SJCRH30 (cell line): ENCODE data around the gene RARRES1. TPM values are rescaled to one million over a fixed set of nuclear protein-coding genes. Genes with fewer than 3 reads are reported as not detected.

Source experiments
- DNase-seq, 2 experiments: peaks; one replicate each; pipeline ENCODE4 v3.0.0-alpha.2; 2015 to 2020
- H3K27ac ChIP-seq: fragments of 250-450 bp; sonication (Bioruptor Pico); 2 replicates; pipeline ENCODE4 v1.5.1; 2020; ENCODE audit warnings: mild to moderate bottlenecking, moderate library complexity
- H3K27me3 ChIP-seq: fragments of 250-450 bp; sonication (Bioruptor Pico); 2 replicates; pipeline ENCODE4 v1.5.1; 2020; ENCODE audit warnings: mild to moderate bottlenecking, moderate library complexity
- H3K36me3 ChIP-seq: fragments of 250-450 bp; sonication (Bioruptor Pico); 2 replicates; pipeline ENCODE4 v1.5.1; 2020; ENCODE audit warnings: mild to moderate bottlenecking, moderate library complexity
- H3K4me1 ChIP-seq: fragments of 250-450 bp; sonication (Bioruptor Pico); 2 replicates; pipeline ENCODE4 v1.5.1; 2020; ENCODE audit warnings: mild to moderate bottlenecking, moderate library complexity
- H3K4me3 ChIP-seq: fragments of 250-450 bp; sonication (Bioruptor Pico); 2 replicates; pipeline ENCODE4 v1.5.1; 2020; ENCODE audit warnings: mild to moderate bottlenecking, moderate library complexity
- H3K9me3 ChIP-seq: fragments of 250-450 bp; sonication (Bioruptor Pico); replicated peaks from 2 replicates; pipeline ENCODE4 v1.5.1; 2020; ENCODE audit warnings: mild to moderate bottlenecking, moderate library complexity
- total RNA-seq: library from RNA; depleted of rRNA; stranded (reverse); fragments of >200 nt; shearing (Covaris generic); gene quantifications from 2 replicates; pipeline ENCODE4 v1.2.3, GENCODE V29; 2014; rRNA removed

Gene RARRES1
- total RNA-seq, result not detected in 2 replicates

- no peak for DNase-seq
- H3K4me1 ChIP-seq, result no peaks in the 10 kb centered on the region
These were observed at the start of gene RARRES1 for GRCh38 chr3:158731938-158732855. TSS of gene RARRES1 (minus strand) at chr3:158732457. CDS start at chr3:158732415, 42 bp downstream.

GRCh38 chr3:158781849-158782248 lies 49.6 kb upstream of the RARRES1 start:
- Histone ChIP-seq H3K4me1 (no peaks in the 10 kb centered on the region), H3K9me3 (no peaks in the 10 kb centered on the region), H3K36me3 (no peaks in the 10 kb centered on the region), H3K27me3 (no peaks in the 10 kb centered on the region), H3K4me3 (no peak overlapping the region), H3K27ac (no peak overlapping the region)
- DNase-seq, result no peak

More at GRCh38 chr3:158731938-158732855, at the start of gene RARRES1:
- H3K9me3 ChIP-seq, result no peaks in the 10 kb centered on the region
- H3K27me3 ChIP-seq, result no peaks in the 10 kb centered on the region
- no peak within 1 kb of the TSS for H3K4me3 ChIP-seq
- H3K36me3 ChIP-seq, result no peaks in the 10 kb centered on the region
- no peak within 1 kb of the TSS for H3K27ac ChIP-seq

- H3K9me3 ChIP-seq, result no peaks in the 10 kb centered on the region
- no peaks in the 10 kb centered on the region for H3K27me3 ChIP-seq
- H3K4me1 ChIP-seq, result no peaks in the 10 kb centered on the region
- no peak for DNase-seq
- no peaks in the 10 kb centered on the region for H3K36me3 ChIP-seq
- H3K4me3 ChIP-seq, result no peak overlapping the region
- no peak overlapping the region for H3K27ac ChIP-seq
These were observed 48.9 kb upstream of the RARRES1 start for GRCh38 chr3:158781191-158781590.

GRCh38 chr3:158780766-158781165 lies 48.5 kb upstream of the RARRES1 start:
- DNase-seq, result no peak
- no peak overlapping the region for H3K4me3 ChIP-seq
- H3K9me3 ChIP-seq, result no peaks in the 10 kb centered on the region
- no peaks in the 10 kb centered on the region for H3K27me3 ChIP-seq
- H3K4me1 ChIP-seq, result no peaks in the 10 kb centered on the region
- H3K27ac ChIP-seq, result no peak overlapping the region
- no peaks in the 10 kb centered on the region for H3K36me3 ChIP-seq

GRCh38 chr3:158777161-158777873 lies 45.1 kb upstream of the RARRES1 start:
- Histone ChIP-seq H3K36me3 (no peaks in the 10 kb centered on the region), H3K27me3 (no peaks in the 10 kb centered on the region), H3K9me3 (no peaks in the 10 kb centered on the region), H3K4me3 (no peak overlapping the region), H3K27ac (no peak overlapping the region), H3K4me1 (no peaks in the 10 kb centered on the region)
- DNase-seq, result no peak

- DNase-seq, result no peak
- Histone ChIP-seq H3K27me3 (no peaks in the 10 kb centered on the region), H3K36me3 (no peaks in the 10 kb centered on the region), H3K9me3 (no peaks in the 10 kb centered on the region), H3K27ac (no peak overlapping the region), H3K4me3 (no peak overlapping the region), H3K4me1 (no peaks in the 10 kb centered on the region)
These were observed 44.3 kb upstream of the RARRES1 start for GRCh38 chr3:158776531-158776930.

- no peaks in the 10 kb centered on the region for H3K27me3 ChIP-seq
- no peak for DNase-seq
- H3K27ac ChIP-seq, result no peak overlapping the region
- no peak overlapping the region for H3K4me3 ChIP-seq
- H3K4me1 ChIP-seq, result peaks cover 2% of the 10 kb centered on the region
- no peaks in the 10 kb centered on the region for H3K9me3 ChIP-seq
- no peaks in the 10 kb centered on the region for H3K36me3 ChIP-seq
These were observed 43.5 kb upstream of the RARRES1 start for GRCh38 chr3:158775426-158776410.

- no peaks in the 10 kb centered on the region for H3K36me3 ChIP-seq
- H3K9me3 ChIP-seq, result no peaks in the 10 kb centered on the region
- no peak for DNase-seq
- no peak overlapping the region for H3K27ac ChIP-seq
- H3K4me1 ChIP-seq, result peaks cover 9% of the 10 kb centered on the region
- no peak overlapping the region for H3K4me3 ChIP-seq
- H3K27me3 ChIP-seq, result no peaks in the 10 kb centered on the region
These were observed 42.7 kb upstream of the RARRES1 start for GRCh38 chr3:158774965-158775364.

- H3K27me3 ChIP-seq, result no peaks in the 10 kb centered on the region
- H3K27ac ChIP-seq, result no peak overlapping the region
- H3K36me3 ChIP-seq, result no peaks in the 10 kb centered on the region
- DNase-seq, result no peak
- no peak overlapping the region for H3K4me3 ChIP-seq
- no peaks in the 10 kb centered on the region for H3K9me3 ChIP-seq
- H3K4me1 ChIP-seq, result peaks cover 16% of the 10 kb centered on the region
These were observed 41.9 kb upstream of the RARRES1 start for GRCh38 chr3:158773845-158774830.

GRCh38 chr3:158773166-158773565 lies 40.9 kb upstream of the RARRES1 start:
- Histone ChIP-seq H3K4me1 (peaks cover 22% of the 10 kb centered on the region), H3K27me3 (no peaks in the 10 kb centered on the region), H3K4me3 (no peak overlapping the region), H3K9me3 (no peaks in the 10 kb centered on the region), H3K36me3 (no peaks in the 10 kb centered on the region), H3K27ac (no peak overlapping the region)
- DNase-seq, result no peak

- H3K9me3 ChIP-seq, result no peaks in the 10 kb centered on the region
- DNase-seq, result no peak
- no peaks in the 10 kb centered on the region for H3K27me3 ChIP-seq
- no peak overlapping the region for H3K27ac ChIP-seq
- no peak overlapping the region for H3K4me3 ChIP-seq
- peaks cover 26% of the 10 kb centered on the region for H3K4me1 ChIP-seq
- no peaks in the 10 kb centered on the region for H3K36me3 ChIP-seq
These were observed 39.7 kb upstream of the RARRES1 start for GRCh38 chr3:158771982-158772381.

- no peak for DNase-seq
- H3K4me1 ChIP-seq, result peaks cover 26% of the 10 kb centered on the region
- H3K4me3 ChIP-seq, result no peak overlapping the region
- H3K27me3 ChIP-seq, result no peaks in the 10 kb centered on the region
- no peaks in the 10 kb centered on the region for H3K9me3 ChIP-seq
- H3K36me3 ChIP-seq, result no peaks in the 10 kb centered on the region
- no peak overlapping the region for H3K27ac ChIP-seq
These were observed 39.3 kb upstream of the RARRES1 start for GRCh38 chr3:158771577-158771976.

- H3K27me3 ChIP-seq, result no peaks in the 10 kb centered on the region
- no peak overlapping the region for H3K27ac ChIP-seq
- no peaks in the 10 kb centered on the region for H3K36me3 ChIP-seq
- DNase-seq, result no peak
- no peak overlapping the region for H3K4me3 ChIP-seq
- no peaks in the 10 kb centered on the region for H3K9me3 ChIP-seq
- peaks cover 26% of the 10 kb centered on the region for H3K4me1 ChIP-seq
These were observed 38.6 kb upstream of the RARRES1 start for GRCh38 chr3:158770741-158771350.
